ENCODE results near the gene WWP2. TPM values are rescaled to one million over a fixed set of nuclear protein-coding genes. Genes with fewer than 3 reads are reported as not detected.

Gene WWP2
- total RNA-seq, 1 experiment from 2014 or later = 47.5 TPM

GRCh38 chr16:69889295-69889964 lies 127.3 kb downstream of the WWP2 start:
- Mint-ChIP-seq H3K9me3 (ENCODE audit: low read depth, unreplicated experiment) (no peaks in the 10 kb centered on the region), H3K36me3 (ENCODE audit: insufficient read depth, unreplicated experiment) (no peaks in the 10 kb centered on the region), H3K4me3 (ENCODE audit: low read depth, unreplicated experiment) (no peak overlapping the region), H3K4me1 (ENCODE audit: low read depth, unreplicated experiment) (peaks cover 9% of the 10 kb centered on the region), H3K27ac (ENCODE audit: unreplicated experiment) (no peak overlapping the region), H3K27me3 (ENCODE audit: unreplicated experiment) (no peaks in the 10 kb centered on the region)
- TF ChIP-seq CTCF (IDR thresholded peaks at IDR 0.05; ENCODE audit: unreplicated experiment) = no peak
- CTCF ChIA-PET = no interaction called here
- BruUV-seq (replicated peaks) = no TSS peak
- intact Hi-C loops (cut with micrococcal nuclease; ENCODE audit: unreplicated experiment) = no loop called here
- DNase-seq = no peak

- CTCF ChIA-PET = no interaction called here
- Mint-ChIP-seq H3K9me3 (ENCODE audit: low read depth, unreplicated experiment) (no peaks in the 10 kb centered on the region), H3K36me3 (ENCODE audit: insufficient read depth, unreplicated experiment) (no peaks in the 10 kb centered on the region), H3K27ac (ENCODE audit: unreplicated experiment) (no peak overlapping the region), H3K27me3 (ENCODE audit: unreplicated experiment) (no peaks in the 10 kb centered on the region), H3K4me3 (ENCODE audit: low read depth, unreplicated experiment) (no peak overlapping the region), H3K4me1 (ENCODE audit: low read depth, unreplicated experiment) (peaks cover 9% of the 10 kb centered on the region)
- intact Hi-C loops (cut with micrococcal nuclease; ENCODE audit: unreplicated experiment) = no loop called here
- no peak for TF ChIP-seq CTCF (IDR thresholded peaks at IDR 0.05; ENCODE audit: unreplicated experiment)
- DNase-seq = no peak
- BruUV-seq (replicated peaks) = no TSS peak
Observed at GRCh38 chr16:69890114-69890891, 128.2 kb downstream of the WWP2 start.

GRCh38 chr16:69890892-69891282 lies 128.8 kb downstream of the WWP2 start:
- CTCF ChIA-PET = no interaction called here
- Mint-ChIP-seq H3K27me3 (ENCODE audit: unreplicated experiment) (no peaks in the 10 kb centered on the region), H3K4me1 (ENCODE audit: low read depth, unreplicated experiment) (peaks cover 9% of the 10 kb centered on the region), H3K36me3 (ENCODE audit: insufficient read depth, unreplicated experiment) (no peaks in the 10 kb centered on the region), H3K9me3 (ENCODE audit: low read depth, unreplicated experiment) (no peaks in the 10 kb centered on the region), H3K4me3 (ENCODE audit: low read depth, unreplicated experiment) (no peak overlapping the region), H3K27ac (ENCODE audit: unreplicated experiment) (no peak overlapping the region)
- BruUV-seq (replicated peaks) = no TSS peak
- intact Hi-C loops (cut with micrococcal nuclease; ENCODE audit: unreplicated experiment) = no loop called here
- DNase-seq = no peak
- no peak for TF ChIP-seq CTCF (IDR thresholded peaks at IDR 0.05; ENCODE audit: unreplicated experiment)

GRCh38 chr16:69892378-69892777 lies 130.2 kb downstream of the WWP2 start:
- DNase-seq = no peak
- Mint-ChIP-seq H3K9me3 (ENCODE audit: low read depth, unreplicated experiment) (no peaks in the 10 kb centered on the region), H3K4me1 (ENCODE audit: low read depth, unreplicated experiment) (peaks cover 9% of the 10 kb centered on the region), H3K27ac (ENCODE audit: unreplicated experiment) (no peak overlapping the region), H3K36me3 (ENCODE audit: insufficient read depth, unreplicated experiment) (no peaks in the 10 kb centered on the region), H3K4me3 (ENCODE audit: low read depth, unreplicated experiment) (no peak overlapping the region), H3K27me3 (ENCODE audit: unreplicated experiment) (no peaks in the 10 kb centered on the region)
- TF ChIP-seq CTCF (IDR thresholded peaks at IDR 0.05; ENCODE audit: unreplicated experiment) = no peak
- no TSS peak for BruUV-seq (replicated peaks)
- intact Hi-C loops (cut with micrococcal nuclease; ENCODE audit: unreplicated experiment) = no loop called here
- CTCF ChIA-PET = interaction anchor here (0.7 kb wide), 1 partner anchor 169 kb away, joined by 3 read pairs; no protein-coding TSS in a partner anchor

All from Calu3 (cell line).